PC-9 (cell line): Measurements from ENCODE around the gene SLC19A3. TPM values are rescaled to one million over a fixed set of nuclear protein-coding genes. Genes with fewer than 3 reads are reported as not detected.
"Not testable (repeated sequence)": the region's sequence is repeated elsewhere in the genome, so short reads cannot be mapped to it uniquely, and the experiment has no call there.

Source experiments
- BruUV-seq: library from RNA; stranded (reverse); fragments of 400-500 nt; replicated peaks from 2 replicates; lab custom pipeline; 2021; lab: Mats Ljungman, UMichigan
- CTCF ChIA-PET: fragments of 300-600 bp; sonication (Branson Sonifier 250); formaldehyde crosslinking; loops from one replicate; lab custom pipeline; 2022; ENCODE audit warnings: antibody characterized with exemption; lab: Charles Lee
- POLR2A ChIA-PET: fragments of 300-600 bp; sonication (Branson Sonifier 250); formaldehyde crosslinking; loops from one replicate; lab custom pipeline; 2022; ENCODE audit warnings: antibody characterized with exemption; ENCODE audit not compliant: unreplicated experiment; lab: Charles Lee
- DNase-seq, 2 experiments: peaks; one replicate each; pipeline versions ENCODE4 v3.0.0 to v3.0.0-alpha.2; 2015 to 2022; ENCODE audit warnings: mixed read lengths in 1 of 2
- H2AFZ ChIP-seq: fragments of 200-600 bp; sonication (generic); 2 replicates; pipeline ENCODE4 v1.8.1; 2017; ENCODE audit warnings: antibody characterized with exemption
- H3F3A ChIP-seq: fragments of 200-600 bp; sonication (generic); 2 replicates; pipeline ENCODE4 v1.8.1; 2017; ENCODE audit warnings: antibody characterized with exemption, mild to moderate bottlenecking, low read depth; ENCODE audit not compliant: insufficient read depth
- H3K27ac ChIP-seq: fragments of 200-600 bp; sonication (generic); 2 replicates; pipeline ENCODE4 v1.6.1; 2016; ENCODE audit warnings: mixed run types
- H3K27me3 ChIP-seq: fragments of 200-600 bp; sonication (generic); 2 replicates; pipeline ENCODE4 v1.6.1; 2016; ENCODE audit warnings: low read depth, mixed run types; ENCODE audit not compliant: insufficient read depth
- H3K36me3 ChIP-seq: fragments of 200-600 bp; sonication (generic); 2 replicates; pipeline ENCODE4 v1.6.1; 2016; ENCODE audit warnings: low read depth, mixed run types
- H3K4me1 ChIP-seq: fragments of 200-600 bp; sonication (generic); replicated peaks from 2 replicates; pipeline ENCODE4 v1.6.1; 2016; ENCODE audit warnings: mixed run types; ENCODE audit not compliant: insufficient read depth
- H3K4me2 ChIP-seq: fragments of 200-600 bp; sonication (generic); 2 replicates; pipeline ENCODE4 v1.6.1; 2017; ENCODE audit warnings: mixed run types
- H3K4me3 ChIP-seq: fragments of 200-600 bp; sonication (generic); 2 replicates; pipeline ENCODE4 v1.6.1; 2016; ENCODE audit warnings: mixed run types
- H3K79me2 ChIP-seq: fragments of 200-600 bp; sonication (generic); 2 replicates; pipeline ENCODE4 v1.6.1; 2017; ENCODE audit warnings: low read depth, mixed run types
- H3K9me2 ChIP-seq: fragments of 200-600 bp; sonication (generic); 2 replicates; pipeline ENCODE4 v1.8.1; 2017; ENCODE audit warnings: mild to moderate bottlenecking; ENCODE audit not compliant: insufficient read depth
- H3K9me3 ChIP-seq: fragments of 200-600 bp; sonication (generic); 2 replicates; pipeline ENCODE4 v1.8.1; 2016; ENCODE audit warnings: low read depth; ENCODE audit not compliant: insufficient read depth
- H4K20me1 ChIP-seq: fragments of 200-600 bp; sonication (generic); 2 replicates; pipeline ENCODE4 v1.8.1; 2017; ENCODE audit not compliant: insufficient read depth
- EZH2 ChIP-seq: fragments of 200-600 bp; sonication (generic); IDR thresholded peaks from 2 replicates; pipeline ENCODE4 v1.8.0; 2017; ENCODE audit warnings: antibody characterized with exemption, low read depth
- intact Hi-C: fragments of 100-400 bp; cut with micrococcal nuclease; formaldehyde crosslinking; loops from one replicate; pipeline ENCODE4 v1.10.0; 2022; ENCODE audit not compliant: unreplicated experiment
- total RNA-seq: library from RNA; stranded (reverse); gene quantifications from 2 replicates; pipeline ENCODE4 v1.2.3, GENCODE V29; 2021
- TF ChIP-seq, protein P1 (sequence below): fragments of 200-600 bp; sonication (generic); conservative IDR thresholded peaks from 2 replicates; pipeline ENCODE4 v1.6.1; 2017; ENCODE audit warnings: mixed run types, antibody characterized with exemption, mild to moderate bottlenecking, moderate library complexity

SLC19A3 gene
- total RNA-seq, 1 experiment from 2014 or later: 4.3 TPM

DNA sequence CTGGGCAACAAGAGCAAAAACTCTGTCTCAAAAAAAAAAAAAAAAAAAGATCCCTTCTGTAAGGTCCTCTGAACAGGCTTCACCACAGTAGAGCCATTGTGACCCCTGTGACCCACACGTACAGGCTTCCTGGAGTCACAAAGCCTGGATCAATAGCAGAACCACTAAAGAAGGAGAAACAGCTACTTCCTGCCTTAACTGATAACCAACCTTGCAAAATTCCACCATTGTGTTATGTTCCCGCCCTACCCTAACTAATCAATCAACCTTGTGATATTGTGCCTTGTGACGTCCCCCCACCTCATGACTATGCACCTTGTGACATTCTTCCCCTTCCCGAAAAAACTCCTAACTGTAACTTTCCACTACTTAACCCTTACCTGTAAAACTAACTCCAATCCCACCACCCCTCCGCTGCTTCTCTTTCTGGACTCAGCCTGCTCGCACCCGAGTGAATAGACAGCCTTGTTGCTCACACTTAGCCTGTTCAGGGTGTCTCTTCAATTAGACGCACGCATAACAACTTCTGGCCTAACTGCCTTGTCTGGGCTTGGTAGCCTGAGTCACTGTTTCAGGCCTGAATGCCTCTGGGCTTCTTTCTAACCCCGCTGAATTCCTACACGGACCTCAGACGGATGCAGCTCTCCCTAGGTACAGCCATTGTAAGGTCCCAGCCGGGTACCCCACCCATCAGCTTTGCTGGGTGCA, 41.7 kb upstream of the SLC19A3 start:
- ChIA-PET POLR2A (no interaction called here), CTCF (no interaction called here)
- intact Hi-C loops: loop anchor here (10.0 kb wide), 1 partner anchor 185 kb away; no protein-coding TSS in a partner anchor
- Histone ChIP-seq H3K27ac (no peak overlapping the region), H3K4me2 (no peak overlapping the region), H3K9me3 (no peaks in the 10 kb centered on the region), H3K79me2 (no peaks in the 10 kb centered on the region), H3K27me3 (no peaks in the 10 kb centered on the region), H3K9me2 (no peaks in the 10 kb centered on the region), H3K36me3 (no peaks in the 10 kb centered on the region), H3K4me1 (no peaks in the 10 kb centered on the region), H2AFZ (no peak overlapping the region), H3F3A (peaks cover 6% of the 10 kb centered on the region; the same call in 1 of the 2 replicates), H3K4me3 (no peak overlapping the region), H4K20me1 (no peaks in the 10 kb centered on the region)
- BruUV-seq: no TSS peak
- peak in 1 of 2 experiments; percentile 28 for DNase-seq
- TF ChIP-seq, protein P1, sequence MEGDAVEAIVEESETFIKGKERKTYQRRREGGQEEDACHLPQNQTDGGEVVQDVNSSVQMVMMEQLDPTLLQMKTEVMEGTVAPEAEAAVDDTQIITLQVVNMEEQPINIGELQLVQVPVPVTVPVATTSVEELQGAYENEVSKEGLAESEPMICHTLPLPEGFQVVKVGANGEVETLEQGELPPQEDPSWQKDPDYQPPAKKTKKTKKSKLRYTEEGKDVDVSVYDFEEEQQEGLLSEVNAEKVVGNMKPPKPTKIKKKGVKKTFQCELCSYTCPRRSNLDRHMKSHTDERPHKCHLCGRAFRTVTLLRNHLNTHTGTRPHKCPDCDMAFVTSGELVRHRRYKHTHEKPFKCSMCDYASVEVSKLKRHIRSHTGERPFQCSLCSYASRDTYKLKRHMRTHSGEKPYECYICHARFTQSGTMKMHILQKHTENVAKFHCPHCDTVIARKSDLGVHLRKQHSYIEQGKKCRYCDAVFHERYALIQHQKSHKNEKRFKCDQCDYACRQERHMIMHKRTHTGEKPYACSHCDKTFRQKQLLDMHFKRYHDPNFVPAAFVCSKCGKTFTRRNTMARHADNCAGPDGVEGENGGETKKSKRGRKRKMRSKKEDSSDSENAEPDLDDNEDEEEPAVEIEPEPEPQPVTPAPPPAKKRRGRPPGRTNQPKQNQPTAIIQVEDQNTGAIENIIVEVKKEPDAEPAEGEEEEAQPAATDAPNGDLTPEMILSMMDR: no peak
- TF ChIP-seq EZH2: no peak

DNA sequence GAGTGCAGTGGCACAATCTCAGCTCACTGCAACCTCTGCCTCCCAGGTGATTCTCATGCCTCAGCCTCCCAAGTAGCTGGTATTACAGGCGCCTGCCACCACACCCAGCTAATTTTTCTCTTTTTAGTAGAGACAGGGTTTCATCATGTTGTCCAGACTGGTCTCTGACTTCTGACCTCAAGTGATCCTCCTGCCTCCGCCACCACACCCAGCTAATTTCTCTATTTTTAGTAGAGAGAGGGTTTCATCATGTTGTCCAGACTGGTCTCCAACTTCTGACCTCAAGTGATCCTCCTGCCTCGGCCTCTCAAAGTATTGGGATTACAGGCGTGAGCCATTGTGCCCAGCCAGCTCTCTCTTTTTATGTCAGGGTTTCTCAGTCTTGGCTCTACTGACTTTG, 38.4 kb upstream of the SLC19A3 start:
- H3K27me3 ChIP-seq, BruUV-seq, H3K4me3 ChIP-seq, H3K4me1 ChIP-seq, POLR2A ChIA-PET, intact Hi-C loops, H2AFZ ChIP-seq, H3K36me3 ChIP-seq, H3K27ac ChIP-seq, H3K79me2 ChIP-seq, H4K20me1 ChIP-seq, DNase-seq, H3F3A ChIP-seq, H3K4me2 ChIP-seq, H3K9me3 ChIP-seq, H3K9me2 ChIP-seq: not testable (repeated sequence)
- CTCF ChIA-PET: interaction anchor here (0.7 to 1.2 kb wide), 2 partner anchors 10 to 1082 kb away, joined by 3 to 11 read pairs; no protein-coding TSS in a partner anchor

DNA sequence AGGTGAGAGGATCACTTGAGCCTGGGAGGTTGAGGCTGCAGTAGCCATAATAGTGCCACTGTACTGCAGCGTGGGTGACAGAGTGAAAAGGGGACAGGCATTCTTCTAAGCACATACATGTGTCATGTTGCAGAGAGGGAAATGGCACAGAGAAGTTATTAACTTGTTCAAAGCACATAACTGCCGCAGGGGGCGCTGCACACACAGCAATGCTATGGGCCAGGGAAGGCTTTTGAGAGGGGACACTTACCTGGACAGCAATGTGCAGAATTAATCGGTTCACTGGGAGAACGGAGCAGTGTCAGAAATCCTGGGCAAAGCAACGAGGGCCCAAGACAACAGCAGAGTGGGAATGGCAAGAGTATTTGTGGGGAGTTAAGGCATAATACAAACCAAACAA, 30.3 kb upstream of the SLC19A3 start:
- Histone ChIP-seq H3K4me3 (no peak overlapping the region), H4K20me1 (no peaks in the 10 kb centered on the region), H3K9me3 (no peaks in the 10 kb centered on the region), H3K4me1 (no peaks in the 10 kb centered on the region), H3K27me3 (no peaks in the 10 kb centered on the region), H2AFZ (no peak overlapping the region), H3K4me2 (no peak overlapping the region), H3K27ac (no peak overlapping the region), H3K79me2 (no peaks in the 10 kb centered on the region), H3K9me2 (no peaks in the 10 kb centered on the region), H3K36me3 (no peaks in the 10 kb centered on the region), H3F3A (no peaks in the 10 kb centered on the region)
- POLR2A ChIA-PET: no interaction called here
- no TSS peak for BruUV-seq
- intact Hi-C loops: no loop called here
- DNase-seq: no peak
- CTCF ChIA-PET: no interaction called here
- TF ChIP-seq, protein P1: no peak
- TF ChIP-seq EZH2: no peak
